H1 (cell line): ENCODE results near the gene NLRP1. TPM values are rescaled to one million over a fixed set of nuclear protein-coding genes. Genes with fewer than 3 reads are reported as not detected.

Experiments
- CHD7 ChIP-seq: fragments of 300-600 bp; sonication (generic); IDR thresholded peaks from 2 replicates; pipeline ENCODE4 v1.7.1; 2012; ENCODE audit warnings: low read length, moderate library complexity, mild to moderate bottlenecking, inconsistent platforms; ENCODE audit not compliant: insufficient replicate concordance
- polyA plus RNA-seq, 7 experiments: library from polyadenylated mRNA; depleted of rRNA in 3 of 7; stranded (reverse) in 5 of 7; unstranded in 2 of 7; fragments of >200 nt in 5 of 7; fragments of 200-250 nt in 2 of 7; gene quantifications; 1 replicate in 5 of 7; 2 replicates in 1 of 7; 4 replicates in 1 of 7; pipeline versions ENCODE4 v1.2.1 to v1.2.3, GENCODE V29; 2011 to 2013; ENCODE audit warnings: missing spikeins in 2 of 7, mixed read lengths in 2 of 7
- total RNA-seq: library from RNA; stranded (reverse); fragmentation: NEBNext Ultra II Directional; extraction: Animal tissue kit (Norgen Biotek cat#: 25700); gene quantifications from 2 replicates; pipeline ENCODE4 v1.2.1, GENCODE V29; 2021

Gene NLRP1
- total and polyA plus RNA-seq, 2 of the 8 experiments (the other 6 are each of a cell fraction or from before 2014, with no cell fraction given) = 8.6 to 10.4 TPM

GRCh38 chr17:5591966-5592365, 7.7 kb upstream of the NLRP1 start (continued):
- no peak for TF ChIP-seq CHD7
